Measurements from ENCODE around the gene BRI3. TPM values are rescaled to one million over a fixed set of nuclear protein-coding genes. Genes with fewer than 3 reads are reported as not detected.

Gene BRI3
- total RNA-seq, 1 donor = 95.9 TPM

DNA sequence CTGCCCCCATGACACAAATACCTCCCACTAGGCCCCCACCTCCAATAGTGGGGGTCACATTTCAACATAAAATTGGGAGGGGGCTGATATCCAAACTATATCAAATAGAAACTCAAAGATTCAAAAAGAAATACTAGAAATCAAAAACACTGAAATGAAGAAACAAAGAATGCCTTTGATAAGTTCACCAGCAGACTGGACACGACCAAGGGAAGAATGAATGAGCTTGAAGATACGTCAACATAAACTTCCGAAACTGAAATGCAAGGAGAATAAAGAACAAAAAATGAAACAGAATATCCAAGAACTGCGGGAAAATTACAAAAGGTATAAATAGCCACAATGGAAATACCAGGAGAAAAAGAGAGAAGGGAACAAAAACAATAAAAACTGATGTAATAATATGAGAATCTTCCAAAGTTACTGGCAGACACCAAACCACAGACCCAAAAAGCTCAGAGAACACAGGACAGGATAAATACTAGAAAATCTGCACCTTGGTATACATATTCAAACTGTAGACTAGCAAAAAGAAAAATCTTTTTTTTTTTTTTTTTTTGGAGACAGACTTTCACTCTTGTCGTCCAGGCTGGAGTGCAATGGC is 49.5 kb downstream of the BRI3 start:
- Histone ChIP-seq H3K27me3 (ENCODE audit: insufficient read depth, low read length) (no peaks in the 10 kb centered on the region), H3K4me3 (ENCODE audit: insufficient read depth, low read length) (no peak overlapping the region), H4K20me1 (ENCODE audit: insufficient read depth, low read length) (no peaks in the 10 kb centered on the region), H3K79me2 (ENCODE audit: insufficient read depth, low read length) (no peaks in the 10 kb centered on the region), H3K4me1 (ENCODE audit: insufficient read depth, low read length) (peaks cover 26% of the 10 kb centered on the region), H3K36me3 (ENCODE audit: insufficient read depth, low read length) (no peaks in the 10 kb centered on the region), H3K9me3 (ENCODE audit: low read depth, low read length) (no peaks in the 10 kb centered on the region), H2AFZ (ENCODE audit: low read length) (no peak overlapping the region), H3K27ac (ENCODE audit: low read depth, low read length) (no peak overlapping the region), H3K4me2 (ENCODE audit: insufficient read depth, low read length) (no peak overlapping the region)
- TF ChIP-seq CTCF (IDR thresholded peaks at IDR 0.05; ENCODE audit: extremely low read depth, low read depth, low read length) = no peak
- no peak for DNase-seq (ENCODE audit: insufficient read length, low spot score, missing footprints)

- H2AFZ ChIP-seq (ENCODE audit: low read length) = peak overlapping the region; percentile 79
These were observed 52.6 kb downstream of the BRI3 start for GRCh38 chr7:98334081-98334480.

DNA sequence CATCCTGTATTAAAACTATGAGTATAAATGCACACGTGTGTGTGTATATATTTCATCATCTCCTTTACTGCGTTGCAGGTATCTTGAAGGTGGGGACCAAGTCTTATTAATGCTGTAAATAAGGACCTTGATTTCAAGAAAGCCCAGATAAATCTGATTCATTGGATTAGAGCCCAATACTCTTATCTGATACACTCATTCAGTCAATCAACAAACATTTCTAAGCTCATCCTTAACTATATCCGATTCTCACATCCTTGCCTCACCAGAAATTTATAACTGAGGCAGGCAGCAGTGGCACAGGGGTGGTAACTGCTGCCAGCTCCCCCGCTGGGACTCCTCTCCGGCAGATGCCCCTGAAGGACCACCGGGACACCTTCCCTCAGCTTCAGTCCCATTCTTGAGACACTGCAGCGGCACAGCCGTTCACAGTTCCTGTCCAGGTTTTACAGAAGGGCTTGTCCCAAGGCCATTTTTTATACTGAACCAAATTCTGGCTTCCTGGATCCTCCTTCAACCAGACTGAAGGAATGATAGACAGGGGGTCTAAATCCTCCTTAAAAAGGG is 54.0 kb downstream of the BRI3 start:
- no peaks in the 10 kb centered on the region for H4K20me1 ChIP-seq (ENCODE audit: insufficient read depth, low read length)
- DNase-seq (ENCODE audit: insufficient read length, low spot score, missing footprints) = no peak

More at GRCh38 chr7:98334081-98334480, 52.6 kb downstream of the BRI3 start:
- Histone ChIP-seq H3K27ac (ENCODE audit: low read depth, low read length) (peak overlapping the region; percentile 60), H3K36me3 (ENCODE audit: insufficient read depth, low read length) (no peaks in the 10 kb centered on the region), H4K20me1 (ENCODE audit: insufficient read depth, low read length) (no peaks in the 10 kb centered on the region), H3K27me3 (ENCODE audit: insufficient read depth, low read length) (no peaks in the 10 kb centered on the region), H3K4me1 (ENCODE audit: insufficient read depth, low read length) (peaks cover 15% of the 10 kb centered on the region), H3K4me3 (ENCODE audit: insufficient read depth, low read length) (peak overlapping the region; percentile 55), H3K9me3 (ENCODE audit: low read depth, low read length) (no peaks in the 10 kb centered on the region), H3K4me2 (ENCODE audit: insufficient read depth, low read length) (peak overlapping the region; percentile 73), H3K79me2 (ENCODE audit: insufficient read depth, low read length) (no peaks in the 10 kb centered on the region)
- no peak for TF ChIP-seq CTCF (IDR thresholded peaks at IDR 0.05; ENCODE audit: extremely low read depth, low read depth, low read length)
- peak; percentile 91 for DNase-seq (ENCODE audit: insufficient read length, low spot score, missing footprints)

More for the DNA sequence above, 54.0 kb downstream of the BRI3 start:
- Histone ChIP-seq H3K4me3 (ENCODE audit: insufficient read depth, low read length) (no peak overlapping the region), H3K27me3 (ENCODE audit: insufficient read depth, low read length) (no peaks in the 10 kb centered on the region), H3K4me2 (ENCODE audit: insufficient read depth, low read length) (no peak overlapping the region), H3K9me3 (ENCODE audit: low read depth, low read length) (no peaks in the 10 kb centered on the region), H3K79me2 (ENCODE audit: insufficient read depth, low read length) (no peaks in the 10 kb centered on the region), H3K4me1 (ENCODE audit: insufficient read depth, low read length) (peaks cover 5% of the 10 kb centered on the region), H3K27ac (ENCODE audit: low read depth, low read length) (no peak overlapping the region), H2AFZ (ENCODE audit: low read length) (no peak overlapping the region), H3K36me3 (ENCODE audit: insufficient read depth, low read length) (no peaks in the 10 kb centered on the region)
- TF ChIP-seq CTCF (IDR thresholded peaks at IDR 0.05; ENCODE audit: extremely low read depth, low read depth, low read length) = no peak
